Measurements from ENCODE around the gene UPP1. TPM values are rescaled to one million over a fixed set of nuclear protein-coding genes. Genes with fewer than 3 reads are reported as not detected.
A peak's percentile ranks its signal among the peaks of the same experiment; 100 is the strongest.
"Not testable (repeated sequence)": the region's sequence is repeated elsewhere in the genome, so short reads cannot be mapped to it uniquely, and the experiment has no call there.

The UPP1 gene
- polyA plus RNA-seq, 6 donors from 2014 or later = 2.7 to 5.6 (median 3.3) TPM; not detected in 1

DNA sequence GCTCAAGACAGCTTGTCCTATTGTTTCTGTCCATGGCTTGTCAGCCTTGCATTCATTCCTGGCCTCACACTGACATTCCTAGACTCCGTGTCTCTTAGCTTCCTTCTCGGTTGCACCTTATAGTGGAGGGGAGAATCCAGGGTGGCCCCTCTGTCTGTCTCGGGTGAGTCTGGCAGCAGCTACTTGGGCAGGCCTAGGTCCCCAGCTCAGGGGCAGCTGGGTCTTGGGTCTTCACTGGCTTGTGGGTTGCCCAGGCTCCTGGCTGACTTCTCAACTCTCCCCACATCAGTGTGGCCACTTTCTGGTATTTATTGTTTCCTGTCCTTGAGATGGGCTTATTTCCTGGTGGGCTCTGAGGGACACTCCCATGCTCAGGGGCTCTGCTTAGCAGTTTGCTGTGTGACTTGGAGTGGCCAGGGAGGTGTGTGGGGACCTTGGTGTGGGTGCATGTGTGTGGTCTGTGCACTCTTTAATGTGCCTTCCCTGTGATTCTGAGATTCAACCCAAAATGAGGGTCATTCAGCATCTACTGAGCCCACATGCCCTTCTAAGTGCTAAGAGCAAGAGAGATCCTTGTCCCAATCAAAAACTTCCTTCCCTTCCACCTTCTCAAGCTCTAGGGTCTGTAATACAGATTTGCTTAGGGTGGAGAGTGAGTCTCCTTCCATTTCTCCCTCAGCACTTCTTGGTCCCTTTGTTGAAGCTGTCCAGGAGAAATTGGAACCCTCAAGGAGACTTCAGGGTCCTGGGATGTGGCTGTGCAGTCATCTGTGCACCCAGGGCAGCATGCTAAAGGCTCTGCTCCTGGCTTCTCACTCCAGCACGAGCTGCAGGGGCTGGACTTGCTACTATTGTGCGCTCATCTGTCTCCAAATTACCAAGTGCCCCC is 20.1 kb downstream of the UPP1 start:
- DNase-seq (no peak), ATAC-seq (ENCODE audit: low read depth in 2 of 2) (no peak)
- no peak overlapping the region for H3K4me3 Mint-ChIP-seq
- peak overlapping the region in 2 of 6 donors; percentile 24 to 74 for H3K27ac Mint-ChIP-seq
- peaks cover 7% of the 10 kb centered on the region in 2 donors for H3K36me3 Mint-ChIP-seq
- H3K27me3 Mint-ChIP-seq = peaks cover 0 to 11% (median 6%) of the 10 kb centered on the region in 3 donors
- H3K9me3 Mint-ChIP-seq = no peaks in the 10 kb centered on the region
- peaks cover 4 to 9% (median 6%) of the 10 kb centered on the region in 3 donors for H3K4me1 Mint-ChIP-seq

DNA sequence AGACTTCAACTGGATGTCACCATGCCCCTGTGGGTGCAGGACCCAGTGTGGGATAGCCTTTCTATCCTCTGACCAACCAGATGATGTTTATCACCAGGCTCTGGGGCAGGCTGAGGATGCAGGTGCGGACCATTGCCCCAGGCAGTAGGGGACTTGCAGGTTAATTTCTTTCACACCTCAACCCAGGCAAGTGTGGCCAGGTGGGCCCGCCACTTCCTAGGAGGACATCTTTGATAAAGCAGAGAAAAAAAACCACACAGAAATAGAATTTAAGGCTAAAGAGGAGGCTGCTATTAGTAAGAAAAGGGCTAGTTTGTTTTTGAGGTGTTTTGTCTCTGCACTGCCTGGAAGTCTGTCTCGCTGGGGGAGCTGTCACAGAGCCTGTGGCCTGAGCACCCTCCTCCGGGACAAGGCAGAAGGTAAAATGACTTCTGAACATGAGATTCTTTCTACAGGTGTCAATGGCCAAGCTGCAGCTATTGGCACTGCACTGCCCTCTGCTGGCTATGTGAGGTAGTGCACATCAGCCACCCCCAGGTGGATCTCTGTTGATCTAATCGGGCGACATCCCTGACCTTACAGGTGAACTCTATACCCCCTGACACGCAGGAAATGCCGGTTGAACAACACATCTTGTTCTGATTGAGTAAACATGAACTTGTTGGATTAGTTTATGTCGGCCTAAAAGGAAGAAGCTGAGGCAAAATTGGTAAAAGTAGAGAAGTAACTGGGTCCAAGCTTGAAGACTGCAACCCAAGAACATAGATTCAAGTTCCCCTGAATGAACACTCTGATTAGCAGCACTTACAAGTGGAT is 21.0 kb downstream of the UPP1 start:
- ATAC-seq (ENCODE audit: low read depth in 2 of 2) (peak; percentile 87 to 88), DNase-seq (peak; percentile 70)
- Mint-ChIP-seq H3K4me3 (no peak overlapping the region), H3K27me3 (peaks cover 0 to 11% (median 10%) of the 10 kb centered on the region in 3 donors), H3K9me3 (no peaks in the 10 kb centered on the region), H3K36me3 (peaks cover 0 to 7% of the 10 kb centered on the region in 2 donors), H3K27ac (peak overlapping the region in 3 of 6 donors; percentile 9 to 51 (median 50)), H3K4me1 (peaks cover 4 to 9% (median 6%) of the 10 kb centered on the region in 3 donors)

DNA sequence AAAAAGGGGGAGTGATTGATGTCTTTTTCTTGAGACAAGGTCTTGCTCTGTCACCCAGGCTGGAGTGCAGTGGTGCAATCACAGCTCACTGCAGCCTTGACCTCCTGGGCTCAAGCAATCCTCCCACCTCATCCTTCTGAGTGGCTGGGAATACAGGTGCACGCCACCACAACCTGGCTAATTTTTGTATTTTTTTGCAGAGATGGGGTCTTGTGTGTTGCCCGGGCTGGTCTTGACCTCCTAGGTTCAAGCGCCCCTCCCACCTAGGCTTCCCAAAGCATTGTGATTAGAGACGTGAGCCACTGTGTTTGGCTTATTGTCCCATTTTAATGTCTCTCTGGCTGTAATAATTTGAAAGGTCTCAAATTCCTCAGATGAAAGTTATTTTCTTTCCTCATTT is 21.8 kb downstream of the UPP1 start:
- Mint-ChIP-seq H3K27ac (no peak overlapping the region), H3K9me3 (no peaks in the 10 kb centered on the region), H3K4me3 (no peak overlapping the region), H3K4me1 (peaks cover 4 to 9% (median 6%) of the 10 kb centered on the region in 3 donors), H3K27me3 (peaks cover 0 to 11% (median 10%) of the 10 kb centered on the region in 3 donors), H3K36me3 (peaks cover 0 to 7% of the 10 kb centered on the region in 2 donors)
- no peak for DNase-seq
- no peak for ATAC-seq (ENCODE audit: low read depth in 2 of 2)

DNA sequence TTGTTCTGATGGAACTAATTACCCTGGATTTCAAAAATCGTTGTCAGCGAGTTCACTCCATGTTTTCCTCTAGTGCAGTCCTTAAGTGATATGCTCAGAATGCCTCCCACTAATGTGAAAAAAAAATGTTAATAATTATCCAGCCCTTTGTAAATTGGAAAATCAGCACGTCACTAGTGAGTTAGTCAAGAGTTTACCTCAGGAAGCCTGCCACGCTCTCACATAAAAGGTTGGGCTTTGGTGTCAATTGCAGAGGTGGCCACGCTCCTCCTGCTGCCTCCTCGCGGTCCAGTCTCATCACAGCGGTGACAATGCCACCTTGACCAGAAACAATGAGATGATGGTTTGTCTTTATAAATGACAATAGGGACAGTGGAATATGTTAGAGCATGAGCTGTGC is 22.5 kb downstream of the UPP1 start:
- no peaks in the 10 kb centered on the region for H3K9me3 Mint-ChIP-seq
- peaks cover 0 to 16% (median 10%) of the 10 kb centered on the region in 3 donors for H3K27me3 Mint-ChIP-seq
- ATAC-seq (ENCODE audit: low read depth in 2 of 2) (no peak), DNase-seq (no peak)
- H3K4me1 Mint-ChIP-seq = peaks cover 4 to 9% (median 6%) of the 10 kb centered on the region in 3 donors
- no peak overlapping the region for H3K4me3 Mint-ChIP-seq
- H3K27ac Mint-ChIP-seq = no peak overlapping the region
- H3K36me3 Mint-ChIP-seq = peaks cover 0 to 7% of the 10 kb centered on the region in 2 donors

DNA sequence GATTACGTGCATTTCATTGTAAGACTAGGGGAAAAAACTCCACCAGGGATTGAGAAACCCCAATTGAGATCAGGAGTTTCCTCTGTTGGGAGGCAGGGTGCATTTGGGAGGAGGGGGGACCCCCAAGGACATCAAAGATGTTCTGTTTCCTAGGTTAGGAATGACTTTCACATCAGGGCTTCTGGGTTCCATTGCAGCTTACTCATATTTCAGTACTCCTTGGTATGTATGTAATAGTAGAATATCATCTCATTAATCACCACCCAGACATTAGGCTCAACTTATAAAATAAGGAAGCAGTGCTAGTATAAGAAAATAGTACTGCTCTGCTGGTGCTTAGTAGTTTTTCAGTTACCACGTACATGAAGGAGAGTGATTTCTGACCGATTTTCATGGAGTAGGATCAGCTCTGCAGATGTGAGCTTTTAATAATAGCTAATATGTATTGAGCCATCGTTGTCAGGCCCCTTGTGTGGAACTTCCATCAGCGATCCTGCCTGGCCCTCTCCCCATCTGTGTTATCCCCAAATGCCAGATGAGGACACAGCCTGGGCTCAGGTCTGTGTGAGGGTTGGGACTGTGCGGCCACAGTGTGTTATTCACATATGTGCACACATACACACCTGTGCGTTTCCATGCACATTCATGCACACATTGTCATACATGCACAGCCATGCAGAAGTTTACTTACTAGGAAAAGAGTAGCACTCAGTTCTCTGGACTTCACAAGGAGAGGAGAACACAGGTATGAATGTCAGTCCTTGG is 23.5 kb downstream of the UPP1 start:
- ATAC-seq (ENCODE audit: low read depth in 2 of 2) = no peak

DNA sequence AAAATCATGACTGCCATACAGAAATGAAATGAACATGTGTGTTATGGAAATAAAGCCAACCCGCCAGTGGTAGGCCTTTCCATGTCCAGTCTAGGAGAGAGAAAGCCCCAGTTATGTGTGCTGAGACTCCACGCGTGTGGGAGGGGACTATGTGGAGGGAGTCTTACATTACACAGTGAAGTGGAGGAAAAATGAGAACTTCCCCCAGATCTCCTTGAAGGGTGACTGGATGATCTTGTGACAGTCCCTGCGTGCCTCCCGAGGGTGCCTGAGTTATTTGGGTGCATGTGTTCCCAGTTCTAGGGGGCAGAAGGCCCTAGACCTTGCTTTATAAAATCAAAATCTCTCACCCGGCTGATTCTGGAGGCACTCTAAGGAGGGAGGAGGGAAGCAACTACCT is 24.2 kb downstream of the UPP1 start:
- no peak for DNase-seq
- Mint-ChIP-seq H3K36me3 (no peaks in the 10 kb centered on the region), H3K27me3 (peaks cover 0 to 16% (median 10%) of the 10 kb centered on the region in 3 donors), H3K4me1 (peaks cover 4 to 9% (median 6%) of the 10 kb centered on the region in 3 donors), H3K4me3 (no peak overlapping the region), H3K27ac (no peak overlapping the region), H3K9me3 (no peaks in the 10 kb centered on the region)
- no peak for ATAC-seq (ENCODE audit: low read depth in 2 of 2)

More for the DNA sequence above, 23.5 kb downstream of the UPP1 start:
- Mint-ChIP-seq H3K27ac (no peak overlapping the region), H3K9me3 (no peaks in the 10 kb centered on the region), H3K36me3 (peaks cover 0 to 2% of the 10 kb centered on the region in 2 donors), H3K27me3 (peaks cover 0 to 16% (median 10%) of the 10 kb centered on the region in 3 donors), H3K4me3 (no peak overlapping the region), H3K4me1 (peaks cover 4 to 9% (median 6%) of the 10 kb centered on the region in 3 donors)
- no peak for DNase-seq

DNA sequence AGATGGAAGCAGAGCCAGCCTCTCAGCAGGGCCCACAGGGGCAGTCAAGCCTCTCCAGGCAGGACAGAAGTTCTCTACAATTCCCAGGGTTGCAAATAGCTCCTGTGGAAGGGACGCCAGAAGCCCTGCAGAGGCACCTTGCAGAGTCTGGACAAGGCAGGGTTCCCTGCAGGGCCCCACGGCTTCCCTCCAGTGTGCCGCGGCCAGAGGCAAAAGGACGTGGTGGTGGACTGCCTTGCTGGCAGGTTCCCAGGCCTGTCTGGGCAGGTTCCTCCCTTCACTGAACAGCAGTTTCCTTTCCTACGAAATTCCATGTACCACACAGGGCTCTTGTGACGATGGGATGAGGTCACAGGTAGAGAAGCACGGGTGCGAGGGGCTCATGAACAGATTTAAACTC is 25.1 kb downstream of the UPP1 start:
- ATAC-seq (ENCODE audit: low read depth in 2 of 2) (no peak), DNase-seq (no peak)
- Mint-ChIP-seq H3K4me1 (peaks cover 4 to 9% (median 6%) of the 10 kb centered on the region in 3 donors), H3K36me3 (no peaks in the 10 kb centered on the region), H3K27ac (no peak overlapping the region), H3K9me3 (no peaks in the 10 kb centered on the region), H3K4me3 (no peak overlapping the region), H3K27me3 (peaks cover 0 to 16% (median 10%) of the 10 kb centered on the region in 3 donors)

DNA sequence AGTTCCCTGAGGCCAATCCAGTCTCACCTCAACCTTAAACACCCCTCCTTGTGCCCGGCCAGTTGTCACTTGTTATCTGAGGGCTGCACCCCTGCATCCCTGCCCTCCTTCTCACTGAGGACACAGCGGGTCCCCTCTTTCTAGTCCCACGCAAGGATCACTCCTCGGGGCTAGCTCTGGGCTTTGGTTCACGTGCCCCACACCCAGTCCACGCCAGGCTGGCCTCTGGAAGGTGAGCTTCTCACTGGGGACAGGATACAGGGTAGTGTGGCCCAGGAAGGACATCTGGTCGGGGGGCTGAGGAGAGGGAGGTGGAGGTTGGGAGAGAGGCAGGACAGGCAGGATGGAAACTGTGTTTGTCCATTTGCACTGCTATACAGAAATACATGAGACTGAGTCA is 25.5 kb downstream of the UPP1 start:
- H3K27me3 Mint-ChIP-seq = peaks cover 0 to 16% (median 10%) of the 10 kb centered on the region in 3 donors
- H3K27ac Mint-ChIP-seq = no peak overlapping the region
- H3K4me3 Mint-ChIP-seq = no peak overlapping the region
- ATAC-seq (ENCODE audit: low read depth in 2 of 2) (no peak), DNase-seq (no peak)
- H3K9me3 Mint-ChIP-seq = no peaks in the 10 kb centered on the region
- H3K4me1 Mint-ChIP-seq = peaks cover 4 to 9% (median 6%) of the 10 kb centered on the region in 3 donors
- H3K36me3 Mint-ChIP-seq = no peaks in the 10 kb centered on the region

DNA sequence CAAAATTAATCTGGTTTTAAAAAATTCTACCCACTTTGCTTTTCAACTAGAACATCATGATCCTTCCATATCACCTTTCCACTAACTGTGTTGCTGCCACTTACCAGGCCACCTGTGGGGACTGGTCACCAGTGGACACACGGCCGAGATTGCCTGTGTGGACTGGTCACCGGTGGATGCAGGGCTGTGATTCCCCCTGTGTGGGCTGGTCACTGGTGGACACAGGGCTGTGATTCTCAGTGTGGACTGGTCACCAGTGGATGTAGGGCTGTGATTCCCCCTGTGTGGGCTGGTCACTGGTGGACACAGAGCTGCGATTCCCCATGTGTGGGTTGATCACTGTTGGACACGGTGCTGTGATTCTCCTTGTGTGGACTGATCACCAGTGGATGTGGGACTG is 27.0 kb downstream of the UPP1 start:
- no peak for ATAC-seq (ENCODE audit: low read depth in 2 of 2)
- no peaks in the 10 kb centered on the region for H3K4me1 Mint-ChIP-seq
- peaks cover 0 to 15% (median 10%) of the 10 kb centered on the region in 3 donors for H3K27me3 Mint-ChIP-seq
- H3K9me3 Mint-ChIP-seq = no peaks in the 10 kb centered on the region
- no peak overlapping the region for H3K27ac Mint-ChIP-seq
- no peak overlapping the region for H3K4me3 Mint-ChIP-seq
- no peak for DNase-seq
- no peaks in the 10 kb centered on the region for H3K36me3 Mint-ChIP-seq

DNA sequence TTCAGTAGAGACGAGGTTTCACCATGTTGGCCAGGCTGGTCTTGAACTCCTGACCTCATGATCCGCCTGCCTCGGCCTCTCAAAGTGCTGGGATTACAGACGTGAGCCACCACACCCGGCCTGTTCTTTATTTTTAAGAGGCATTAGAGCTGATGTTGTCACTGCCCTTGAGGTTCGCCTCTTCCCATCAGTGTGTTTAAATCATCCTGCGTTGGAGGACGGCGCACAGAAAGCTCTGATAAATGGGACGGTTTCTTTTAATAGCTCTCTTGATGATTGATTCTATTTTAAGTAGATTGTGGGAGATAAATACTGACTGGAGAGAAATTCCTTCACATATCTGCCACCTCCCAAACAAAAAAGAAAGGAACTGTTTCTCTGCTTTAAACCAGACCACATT is 29.0 kb downstream of the UPP1 start:
- ATAC-seq (ENCODE audit: low read depth in 2 of 2) (no peak), DNase-seq (no peak)
- no peaks in the 10 kb centered on the region for H3K36me3 Mint-ChIP-seq
- no peak overlapping the region for H3K4me3 Mint-ChIP-seq
- H3K27ac Mint-ChIP-seq = no peak overlapping the region
- H3K4me1 Mint-ChIP-seq = no peaks in the 10 kb centered on the region
- H3K27me3 Mint-ChIP-seq = peaks cover 0 to 9% (median 6%) of the 10 kb centered on the region in 3 donors
- peaks cover 0 to 7% (median 0%) of the 10 kb centered on the region in 7 donors for H3K9me3 Mint-ChIP-seq

DNA sequence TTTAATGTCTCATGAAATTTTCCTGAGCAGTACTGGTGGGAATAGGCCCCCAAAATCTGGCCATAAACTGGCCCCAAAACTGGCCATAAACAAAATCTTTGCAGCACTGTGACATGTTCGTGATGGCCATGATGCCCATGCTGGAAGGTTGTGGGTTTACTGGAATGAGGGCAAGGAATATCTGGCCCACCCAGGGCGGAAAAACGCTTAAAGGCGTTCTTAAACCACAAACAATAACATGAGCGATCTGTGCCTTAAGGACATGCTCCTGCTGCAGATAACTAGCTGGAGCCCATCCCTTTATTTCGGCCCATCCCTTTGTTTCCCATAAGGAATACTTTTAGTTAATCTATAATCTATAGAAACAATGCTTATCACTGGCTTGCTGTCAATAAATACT is 31.5 kb downstream of the UPP1 start:
- not testable (repeated sequence) for H3K4me1 Mint-ChIP-seq; ATAC-seq (ENCODE audit: low read depth in 2 of 2)

DNA sequence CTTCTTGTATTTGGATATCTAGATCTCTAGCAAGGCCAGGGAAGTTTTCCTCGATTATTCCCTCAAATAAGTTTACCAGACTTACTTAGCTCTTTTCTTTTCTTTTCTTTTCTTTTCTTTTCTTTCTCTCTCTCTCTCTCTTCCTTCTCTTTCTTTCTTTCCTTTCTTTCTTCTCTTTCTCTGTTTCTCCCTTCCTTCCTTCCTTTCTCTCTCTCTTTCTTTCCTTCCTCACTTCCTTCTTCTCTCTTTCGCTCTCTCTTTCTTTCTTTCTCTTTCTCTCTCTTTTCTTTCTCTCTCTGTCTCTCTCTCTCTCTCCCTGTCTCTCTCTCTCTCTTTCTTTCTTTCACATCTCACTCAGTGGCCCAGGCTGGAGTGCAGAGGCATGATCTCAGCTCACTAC is 37.0 kb downstream of the UPP1 start:
- peak overlapping the region in 1 of 8 donors; percentile 86 for H3K4me3 Mint-ChIP-seq
- H3K9me3 Mint-ChIP-seq = peaks cover 5 to 40% (median 15%) of the 10 kb centered on the region in 7 donors
- H3K27ac Mint-ChIP-seq = peak overlapping the region in 1 of 6 donors; percentile 9
- DNase-seq (no peak), ATAC-seq (ENCODE audit: low read depth in 2 of 2) (no peak)
- peaks cover 0 to 14% of the 10 kb centered on the region in 2 donors for H3K36me3 Mint-ChIP-seq
- H3K4me1 Mint-ChIP-seq = no peaks in the 10 kb centered on the region
- H3K27me3 Mint-ChIP-seq = peaks cover 17 to 58% (median 48%) of the 10 kb centered on the region in 3 donors

More for the DNA sequence above, 31.5 kb downstream of the UPP1 start:
- H3K27ac Mint-ChIP-seq, DNase-seq, H3K4me3 Mint-ChIP-seq, H3K36me3 Mint-ChIP-seq: not testable (repeated sequence)
- Mint-ChIP-seq H3K9me3 (peaks cover 0 to 20% (median 3%) of the 10 kb centered on the region in 7 donors), H3K27me3 (peaks cover 8 to 26% (median 21%) of the 10 kb centered on the region in 3 donors)

All from naive B cell (primary cell).